ENCODE data around the gene DENND1A. TPM values are rescaled to one million over a fixed set of nuclear protein-coding genes. Genes with fewer than 3 reads are reported as not detected.

Gene DENND1A
- total and polyA plus RNA-seq, 2 donors, result 6.7 to 9.2 TPM

GRCh38 chr9:123369296-123369695 is 560.6 kb downstream of the DENND1A start:
- Histone ChIP-seq H3K36me3 (ENCODE audit: control insufficient read depth in 2 of 2, insufficient read depth in 2 of 2, low read length in 1 of 2) (no peaks in the 10 kb centered on the region), H3K4me3 (ENCODE audit: low read length in 2 of 2) (no peak overlapping the region), H3K27me3 (ENCODE audit: control insufficient read depth in 2 of 2, insufficient read depth in 1 of 2, low read length in 1 of 2) (peaks cover 23 to 86% of the 10 kb centered on the region in 2 donors), H3K27ac (ENCODE audit: low read depth in 1 of 2, low read length in 1 of 2) (no peak overlapping the region), H3K4me1 (ENCODE audit: control insufficient read depth in 2 of 2, insufficient read depth in 2 of 2, low read length in 2 of 2) (no peaks in the 10 kb centered on the region), H3K9me3 (ENCODE audit: control insufficient read depth in 2 of 2, insufficient read depth in 1 of 2, low read length in 1 of 2) (no peaks in the 10 kb centered on the region)
- DNase-seq (ENCODE audit: low read depth in 6 of 9, low spot score in 9 of 9), result no peak
- 86% methylated on average over 3 of the region's 3 CpGs for WGBS

GRCh38 chr9:123368536-123369153 is 561.3 kb downstream of the DENND1A start:
- H3K36me3 ChIP-seq (ENCODE audit: control insufficient read depth in 2 of 2, insufficient read depth in 2 of 2, low read length in 1 of 2), result no peaks in the 10 kb centered on the region
- peaks cover 16 to 84% of the 10 kb centered on the region in 2 donors for H3K27me3 ChIP-seq (ENCODE audit: control insufficient read depth in 2 of 2, insufficient read depth in 1 of 2, low read length in 1 of 2)
- H3K27ac ChIP-seq (ENCODE audit: low read depth in 1 of 2, low read length in 1 of 2), result no peak overlapping the region
- H3K4me1 ChIP-seq (ENCODE audit: control insufficient read depth in 2 of 2, insufficient read depth in 2 of 2, low read length in 2 of 2), result peaks cover 0 to 2% of the 10 kb centered on the region in 2 donors
- 90% methylated on average over 6 of the region's 6 CpGs for WGBS
- no peak overlapping the region for H3K4me3 ChIP-seq (ENCODE audit: low read length in 2 of 2)
- no peak for DNase-seq (ENCODE audit: low read depth in 6 of 9, low spot score in 9 of 9)
- no peaks in the 10 kb centered on the region for H3K9me3 ChIP-seq (ENCODE audit: control insufficient read depth in 2 of 2, insufficient read depth in 1 of 2, low read length in 1 of 2)

- H3K27ac ChIP-seq (ENCODE audit: low read depth in 1 of 2, low read length in 1 of 2), result no peak overlapping the region
These were observed 561.9 kb downstream of the DENND1A start for GRCh38 chr9:123368023-123368422.

DNA sequence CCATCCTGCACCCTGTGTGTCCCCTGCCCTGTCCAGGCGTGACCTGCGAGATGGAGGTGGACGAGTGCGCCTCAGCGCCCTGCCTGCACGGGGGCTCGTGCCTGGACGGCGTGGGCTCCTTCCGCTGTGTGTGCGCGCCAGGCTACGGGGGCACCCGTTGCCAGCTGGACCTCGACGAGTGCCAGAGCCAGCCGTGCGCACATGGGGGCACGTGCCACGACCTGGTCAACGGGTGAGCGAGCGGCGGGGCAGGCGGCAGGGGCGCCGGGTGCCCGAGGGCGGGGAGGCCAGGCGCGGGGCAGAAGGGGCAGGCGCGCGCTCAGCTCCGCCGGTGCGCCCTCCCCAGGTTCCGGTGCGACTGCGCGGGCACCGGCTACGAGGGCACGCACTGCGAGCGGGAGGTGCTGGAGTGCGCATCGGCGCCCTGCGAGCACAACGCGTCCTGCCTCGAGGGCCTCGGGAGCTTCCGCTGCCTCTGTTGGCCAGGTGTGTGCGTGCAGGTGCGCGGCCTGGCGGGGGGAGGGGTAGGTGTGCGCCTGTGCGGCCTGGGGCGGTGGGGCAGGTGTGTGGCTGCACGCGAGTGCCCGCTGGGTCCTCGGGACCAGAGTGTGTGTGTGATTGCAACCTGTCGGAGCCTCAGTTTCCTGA is 563.9 kb downstream of the DENND1A start:
- WGBS, result 57% methylated on average over 67 of the region's 67 CpGs
- H3K4me1 ChIP-seq (ENCODE audit: control insufficient read depth in 2 of 2, insufficient read depth in 2 of 2, low read length in 2 of 2), result peaks cover 0 to 7% of the 10 kb centered on the region in 2 donors
- no peaks in the 10 kb centered on the region for H3K36me3 ChIP-seq (ENCODE audit: control insufficient read depth in 2 of 2, insufficient read depth in 2 of 2, low read length in 1 of 2)
- H3K27ac ChIP-seq (ENCODE audit: low read depth in 1 of 2, low read length in 1 of 2), result no peak overlapping the region
- peaks cover 0 to 79% of the 10 kb centered on the region in 2 donors for H3K27me3 ChIP-seq (ENCODE audit: control insufficient read depth in 2 of 2, insufficient read depth in 1 of 2, low read length in 1 of 2)
- H3K4me3 ChIP-seq (ENCODE audit: low read length in 2 of 2), result no peak overlapping the region
- no peak for DNase-seq (ENCODE audit: low read depth in 6 of 9, low spot score in 9 of 9)
- no peaks in the 10 kb centered on the region for H3K9me3 ChIP-seq (ENCODE audit: control insufficient read depth in 2 of 2, insufficient read depth in 1 of 2, low read length in 1 of 2)

More at GRCh38 chr9:123368023-123368422, 561.9 kb downstream of the DENND1A start:
- Histone ChIP-seq H3K9me3 (ENCODE audit: control insufficient read depth in 2 of 2, insufficient read depth in 1 of 2, low read length in 1 of 2) (no peaks in the 10 kb centered on the region), H3K36me3 (ENCODE audit: control insufficient read depth in 2 of 2, insufficient read depth in 2 of 2, low read length in 1 of 2) (no peaks in the 10 kb centered on the region), H3K4me1 (ENCODE audit: control insufficient read depth in 2 of 2, insufficient read depth in 2 of 2, low read length in 2 of 2) (peaks cover 0 to 2% of the 10 kb centered on the region in 2 donors), H3K4me3 (ENCODE audit: low read length in 2 of 2) (no peak overlapping the region), H3K27me3 (ENCODE audit: control insufficient read depth in 2 of 2, insufficient read depth in 1 of 2, low read length in 1 of 2) (peaks cover 10 to 84% of the 10 kb centered on the region in 2 donors)
- WGBS, result 95% methylated on average over 10 of the region's 10 CpGs
- DNase-seq (ENCODE audit: low read depth in 6 of 9, low spot score in 9 of 9), result no peak

DNA sequence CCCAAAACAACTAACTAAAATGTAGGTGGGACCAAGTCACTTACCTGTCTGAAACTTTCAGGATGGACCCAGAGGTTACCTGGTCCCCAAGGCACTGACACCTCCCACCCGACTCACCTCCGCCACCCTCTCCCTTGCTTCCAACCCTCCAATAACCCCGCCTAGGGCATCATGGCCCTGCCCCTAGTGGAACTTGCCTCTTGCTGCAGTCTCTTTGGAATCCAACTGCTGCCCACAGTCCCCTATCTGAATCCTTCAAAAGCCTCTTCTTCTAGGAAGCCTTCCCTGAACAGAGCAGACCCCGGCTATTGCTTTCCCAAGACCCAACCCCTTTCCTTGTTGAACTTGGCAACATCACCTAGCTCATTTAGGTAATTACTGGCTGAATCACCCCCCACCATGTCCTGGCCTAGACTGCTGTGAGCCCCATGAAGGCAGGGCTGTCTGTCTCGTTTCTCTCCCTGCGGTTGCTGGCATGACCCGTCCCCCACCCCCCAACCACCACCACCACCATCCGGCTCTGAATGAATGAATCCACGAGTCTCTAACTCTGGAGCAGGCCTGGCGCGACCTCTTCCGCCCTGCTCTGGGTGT is 564.5 kb downstream of the DENND1A start:
- Histone ChIP-seq H3K9me3 (ENCODE audit: control insufficient read depth in 2 of 2, insufficient read depth in 1 of 2, low read length in 1 of 2) (no peaks in the 10 kb centered on the region), H3K4me3 (ENCODE audit: low read length in 2 of 2) (no peak overlapping the region), H3K36me3 (ENCODE audit: control insufficient read depth in 2 of 2, insufficient read depth in 2 of 2, low read length in 1 of 2) (no peaks in the 10 kb centered on the region), H3K27me3 (ENCODE audit: control insufficient read depth in 2 of 2, insufficient read depth in 1 of 2, low read length in 1 of 2) (peaks cover 0 to 76% of the 10 kb centered on the region in 2 donors), H3K4me1 (ENCODE audit: control insufficient read depth in 2 of 2, insufficient read depth in 2 of 2, low read length in 2 of 2) (peaks cover under 1 to 13% of the 10 kb centered on the region in 2 donors), H3K27ac (ENCODE audit: low read depth in 1 of 2, low read length in 1 of 2) (no peak overlapping the region)
- WGBS, result 89% methylated on average over 12 of the region's 12 CpGs
- no peak for DNase-seq (ENCODE audit: low read depth in 6 of 9, low spot score in 9 of 9)

GRCh38 chr9:123364241-123364824 is 565.6 kb downstream of the DENND1A start:
- WGBS, result 90% methylated on average over 11 of the region's 11 CpGs
- Histone ChIP-seq H3K27ac (ENCODE audit: low read depth in 1 of 2, low read length in 1 of 2) (no peak overlapping the region), H3K9me3 (ENCODE audit: control insufficient read depth in 2 of 2, insufficient read depth in 1 of 2, low read length in 1 of 2) (no peaks in the 10 kb centered on the region), H3K4me1 (ENCODE audit: control insufficient read depth in 2 of 2, insufficient read depth in 2 of 2, low read length in 2 of 2) (peaks cover 4 to 24% of the 10 kb centered on the region in 2 donors), H3K27me3 (ENCODE audit: control insufficient read depth in 2 of 2, insufficient read depth in 1 of 2, low read length in 1 of 2) (peaks cover 0 to 67% of the 10 kb centered on the region in 2 donors), H3K4me3 (ENCODE audit: low read length in 2 of 2) (no peak overlapping the region), H3K36me3 (ENCODE audit: control insufficient read depth in 2 of 2, insufficient read depth in 2 of 2, low read length in 1 of 2) (no peaks in the 10 kb centered on the region)
- DNase-seq (ENCODE audit: low read depth in 6 of 9, low spot score in 9 of 9), result no peak

GRCh38 chr9:123362856-123363255 is 567.1 kb downstream of the DENND1A start:
- Histone ChIP-seq H3K4me3 (ENCODE audit: low read length in 2 of 2) (no peak overlapping the region), H3K4me1 (ENCODE audit: control insufficient read depth in 2 of 2, insufficient read depth in 2 of 2, low read length in 2 of 2) (peaks cover 8 to 37% of the 10 kb centered on the region in 2 donors), H3K27me3 (ENCODE audit: control insufficient read depth in 2 of 2, insufficient read depth in 1 of 2, low read length in 1 of 2) (peaks cover 0 to 55% of the 10 kb centered on the region in 2 donors), H3K36me3 (ENCODE audit: control insufficient read depth in 2 of 2, insufficient read depth in 2 of 2, low read length in 1 of 2) (no peaks in the 10 kb centered on the region), H3K27ac (ENCODE audit: low read depth in 1 of 2, low read length in 1 of 2) (no peak overlapping the region), H3K9me3 (ENCODE audit: control insufficient read depth in 2 of 2, insufficient read depth in 1 of 2, low read length in 1 of 2) (no peaks in the 10 kb centered on the region)
- DNase-seq (ENCODE audit: low read depth in 6 of 9, low spot score in 9 of 9), result no peak
- WGBS, result 96% methylated on average over 23 of the region's 23 CpGs

- Histone ChIP-seq H3K27me3 (ENCODE audit: control insufficient read depth in 2 of 2, insufficient read depth in 1 of 2, low read length in 1 of 2) (peaks cover 0 to 48% of the 10 kb centered on the region in 2 donors), H3K36me3 (ENCODE audit: control insufficient read depth in 2 of 2, insufficient read depth in 2 of 2, low read length in 1 of 2) (no peaks in the 10 kb centered on the region), H3K9me3 (ENCODE audit: control insufficient read depth in 2 of 2, insufficient read depth in 1 of 2, low read length in 1 of 2) (no peaks in the 10 kb centered on the region), H3K27ac (ENCODE audit: low read depth in 1 of 2, low read length in 1 of 2) (no peak overlapping the region), H3K4me3 (ENCODE audit: low read length in 2 of 2) (no peak overlapping the region), H3K4me1 (ENCODE audit: control insufficient read depth in 2 of 2, insufficient read depth in 2 of 2, low read length in 2 of 2) (peaks cover 8 to 40% of the 10 kb centered on the region in 2 donors)
- DNase-seq (ENCODE audit: low read depth in 6 of 9, low spot score in 9 of 9), result no peak
- 92% methylated on average over 11 of the region's 11 CpGs for WGBS
These were observed 568.0 kb downstream of the DENND1A start for GRCh38 chr9:123361731-123362510.
